Measurements from ENCODE around the gene TTC33.
A peak's percentile ranks its signal among the peaks of the same experiment; 100 is the strongest.

Gene TTC33

DNA sequence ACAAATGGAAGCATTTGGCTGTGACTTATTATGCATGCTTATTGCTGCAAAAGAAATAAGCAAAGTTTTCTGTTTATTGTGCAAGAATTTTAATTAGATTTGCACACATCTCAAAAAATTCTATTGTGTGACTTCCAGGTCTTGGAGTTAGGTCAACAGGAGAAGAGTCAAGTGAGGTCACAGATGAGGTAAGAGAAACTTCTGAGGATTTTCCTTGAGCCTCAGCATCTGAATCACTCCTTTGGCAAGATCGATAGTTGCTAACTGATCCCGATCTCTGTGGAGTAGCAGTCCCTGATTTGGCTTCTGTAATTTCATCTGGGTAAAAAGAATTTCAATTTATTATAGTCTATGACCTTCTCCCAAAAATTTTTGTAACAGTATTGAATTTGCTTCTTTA is 6.9 kb upstream of the TTC33 start:
- peak overlapping the region; percentile 53; the same call in 1 of the 2 replicates for H3K27ac ChIP-seq
- H3K4me3 ChIP-seq = no peak overlapping the region
- DNase-seq (ENCODE audit: low read depth, low spot score) = no peak
- no peak overlapping the region for H3K9ac ChIP-seq (ENCODE audit: insufficient read length)
- peaks cover 64% of the 10 kb centered on the region for H3K36me3 ChIP-seq (ENCODE audit: insufficient read depth, low read length)
- no peak for TF ChIP-seq FOXP2 (optimal IDR thresholded peaks at IDR 0.05; ENCODE audit: control extremely low read depth, extremely low read length, insufficient read depth)
- TF ChIP-seq POLR2AphosphoS5 (IDR thresholded peaks at IDR 0.05; ENCODE audit: borderline replicate concordance, low read depth, low read length) = no peak
- TF ChIP-seq EZH2 (IDR thresholded peaks at IDR 0.05) = no peak
- no peaks in the 10 kb centered on the region for H3K9me3 ChIP-seq (ENCODE audit: low read depth, low read length)

DNA sequence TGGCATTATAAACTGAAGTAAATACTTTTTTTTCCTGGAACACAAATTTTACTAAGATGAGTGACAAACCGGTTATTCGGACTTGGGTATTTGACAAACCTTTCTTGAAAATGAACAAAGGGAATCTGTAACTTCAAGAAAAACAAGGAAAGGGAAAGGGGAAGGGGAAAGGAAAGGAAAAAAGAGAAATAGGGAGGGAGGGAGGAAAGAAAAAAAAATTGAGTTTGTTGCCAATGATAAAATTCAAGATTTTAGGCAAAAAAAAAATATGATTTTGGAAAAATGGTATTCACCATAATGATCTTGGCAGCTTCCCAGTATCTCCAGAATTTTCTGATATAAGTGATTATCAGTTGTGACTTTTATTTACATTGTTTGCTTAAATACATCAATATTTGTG is 1.6 kb upstream of the TTC33 start:
- no peak for DNase-seq (ENCODE audit: low read depth, low spot score)
- Histone ChIP-seq H3K36me3 (ENCODE audit: insufficient read depth, low read length) (peaks cover 24% of the 10 kb centered on the region), H3K9ac (ENCODE audit: insufficient read length) (no peak overlapping the region), H3K27ac (no peak overlapping the region), H3K4me3 (no peak overlapping the region), H3K9me3 (ENCODE audit: low read depth, low read length) (no peaks in the 10 kb centered on the region; the same call in 1 of the 2 replicates)
- TF ChIP-seq POLR2AphosphoS5 (IDR thresholded peaks at IDR 0.05; ENCODE audit: borderline replicate concordance, low read depth, low read length) = no peak
- no peak for TF ChIP-seq FOXP2 (optimal IDR thresholded peaks at IDR 0.05; ENCODE audit: control extremely low read depth, extremely low read length, insufficient read depth)
- no peak for TF ChIP-seq EZH2 (IDR thresholded peaks at IDR 0.05)

DNA sequence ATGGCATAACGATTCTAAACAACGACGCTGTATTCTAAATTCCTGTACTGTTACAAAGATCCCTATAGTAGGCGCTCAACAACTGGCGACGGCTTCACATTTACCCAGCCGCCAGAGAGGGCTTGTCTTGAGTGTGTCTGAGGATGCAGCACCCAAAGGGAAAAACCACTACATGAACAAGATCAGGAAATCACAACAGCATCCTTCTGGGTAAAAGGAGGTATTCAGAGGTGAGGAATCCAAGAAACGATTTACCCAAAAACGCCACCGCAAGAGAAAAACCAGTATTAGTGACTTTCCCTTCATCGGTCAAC is 711 bp downstream of the TTC33 start:
- H3K9me3 ChIP-seq (ENCODE audit: low read depth, low read length) = peaks cover 2% of the 10 kb centered on the region; the same call in 1 of the 2 replicates

DNA sequence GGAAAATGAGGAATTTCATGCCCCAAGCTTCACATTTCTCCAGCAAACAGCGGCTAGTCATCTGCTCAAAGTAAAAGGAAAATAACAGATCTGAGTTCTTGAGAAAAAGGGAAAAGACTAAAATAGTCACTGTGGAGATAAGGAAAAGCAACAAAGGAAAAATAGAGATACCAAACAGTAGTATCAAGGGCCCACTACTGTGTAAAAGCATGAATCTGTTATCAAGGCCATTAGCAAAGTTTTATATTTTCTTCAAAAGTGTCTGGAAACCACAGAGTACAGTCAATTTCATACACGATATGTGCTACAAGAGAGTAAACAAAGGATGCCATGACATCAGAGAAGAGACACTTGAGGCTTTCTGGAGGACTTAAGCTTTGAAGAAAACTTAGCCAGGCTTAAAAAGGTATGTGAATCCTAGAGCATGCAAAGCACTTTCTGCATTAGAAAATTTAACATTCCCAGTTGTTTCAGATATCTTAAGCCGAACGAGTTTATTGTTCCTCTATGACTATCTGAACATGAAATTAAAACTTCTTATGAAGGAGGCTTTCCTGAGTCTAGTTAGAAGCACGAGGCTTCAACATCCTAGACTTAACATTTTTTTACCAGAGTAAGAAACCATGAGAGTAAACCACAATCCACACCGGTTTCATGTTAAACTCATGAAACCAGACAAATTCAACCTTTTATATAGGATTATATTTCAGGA is 1.2 kb downstream of the TTC33 start:
- peak overlapping the region; percentile 92 for H3K9ac ChIP-seq (ENCODE audit: insufficient read length)
- no peak for DNase-seq (ENCODE audit: low read depth, low spot score)
- H3K9me3 ChIP-seq (ENCODE audit: low read depth, low read length) = peaks cover 2% of the 10 kb centered on the region; the same call in 1 of the 2 replicates
- peak overlapping the region; percentile 99 for H3K4me3 ChIP-seq
- TF ChIP-seq FOXP2 (optimal IDR thresholded peaks at IDR 0.05; ENCODE audit: control extremely low read depth, extremely low read length, insufficient read depth) = no peak
- peak overlapping the region; percentile 84 for H3K27ac ChIP-seq
- H3K36me3 ChIP-seq (ENCODE audit: insufficient read depth, low read length) = peaks cover 16% of the 10 kb centered on the region

More for the DNA sequence above, 711 bp downstream of the TTC33 start:
- DNase-seq (ENCODE audit: low read depth, low spot score) = peak; percentile 60
- H3K4me3 ChIP-seq = peak overlapping the region; percentile 99
- peaks cover 16% of the 10 kb centered on the region for H3K36me3 ChIP-seq (ENCODE audit: insufficient read depth, low read length)
- peak overlapping the region; percentile 92 for H3K9ac ChIP-seq (ENCODE audit: insufficient read length)
- H3K27ac ChIP-seq = peak overlapping the region; percentile 84
- TF ChIP-seq POLR2AphosphoS5 (IDR thresholded peaks at IDR 0.05; ENCODE audit: borderline replicate concordance, low read depth, low read length) (no peak), EZH2 (IDR thresholded peaks at IDR 0.05) (no peak), FOXP2 (optimal IDR thresholded peaks at IDR 0.05; ENCODE audit: control extremely low read depth, extremely low read length, insufficient read depth) (no peak)

DNA sequence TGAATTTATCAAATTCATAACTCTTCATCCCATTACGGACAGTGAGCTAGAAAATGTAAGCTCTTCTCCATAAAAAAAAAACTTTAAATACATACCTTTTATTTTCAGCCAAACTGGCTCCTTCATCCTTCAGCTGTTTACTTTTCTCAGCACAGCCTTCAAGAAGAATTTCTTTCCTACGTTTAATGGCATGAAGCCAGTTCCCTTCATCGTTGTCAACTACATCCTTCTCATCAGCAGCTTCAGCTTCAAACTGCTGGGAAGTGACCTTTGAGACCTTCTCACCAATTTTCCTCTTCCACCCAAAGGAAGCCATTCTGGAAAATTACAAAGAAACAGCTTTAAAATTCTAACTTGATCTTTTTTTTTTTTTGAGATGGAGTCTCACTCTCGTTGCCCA is 9.1 kb downstream of the TTC33 start:
- H3K9me3 ChIP-seq (ENCODE audit: low read depth, low read length) = no peaks in the 10 kb centered on the region
- no peak overlapping the region for H3K4me3 ChIP-seq
- H3K36me3 ChIP-seq (ENCODE audit: insufficient read depth, low read length) = peaks cover 26% of the 10 kb centered on the region
- TF ChIP-seq FOXP2 (optimal IDR thresholded peaks at IDR 0.05; ENCODE audit: control extremely low read depth, extremely low read length, insufficient read depth) = no peak
- no peak for TF ChIP-seq EZH2 (IDR thresholded peaks at IDR 0.05)
- no peak for TF ChIP-seq POLR2AphosphoS5 (IDR thresholded peaks at IDR 0.05; ENCODE audit: borderline replicate concordance, low read depth, low read length)
- H3K27ac ChIP-seq = no peak overlapping the region
- no peak for DNase-seq (ENCODE audit: low read depth, low spot score)
- H3K9ac ChIP-seq (ENCODE audit: insufficient read length) = no peak overlapping the region

DNA sequence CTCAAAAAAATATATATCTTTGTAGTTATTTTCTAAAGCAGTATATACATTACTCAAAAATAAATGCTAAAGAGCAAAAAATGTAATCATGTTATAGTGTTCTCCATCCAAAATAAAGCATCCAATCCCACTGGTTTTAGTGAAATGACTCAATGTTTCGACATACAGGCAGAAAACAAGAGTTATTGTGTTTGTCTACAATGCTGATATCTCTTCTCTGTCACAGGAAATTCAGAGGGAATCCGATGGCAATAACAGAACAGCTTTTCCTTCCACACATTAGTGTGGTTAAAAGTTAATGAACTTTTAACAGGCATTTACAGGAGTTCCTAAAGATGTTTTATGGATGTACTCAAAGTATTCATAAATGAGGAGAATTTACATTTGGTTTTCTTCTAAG is 12.0 kb downstream of the TTC33 start:
- peaks cover 55% of the 10 kb centered on the region for H3K36me3 ChIP-seq (ENCODE audit: insufficient read depth, low read length)
- no peak for DNase-seq (ENCODE audit: low read depth, low spot score)
- TF ChIP-seq POLR2AphosphoS5 (IDR thresholded peaks at IDR 0.05; ENCODE audit: borderline replicate concordance, low read depth, low read length) = no peak
- no peak for TF ChIP-seq FOXP2 (optimal IDR thresholded peaks at IDR 0.05; ENCODE audit: control extremely low read depth, extremely low read length, insufficient read depth)
- no peak for TF ChIP-seq EZH2 (IDR thresholded peaks at IDR 0.05)
- peaks cover 9% of the 10 kb centered on the region for H3K9me3 ChIP-seq (ENCODE audit: low read depth, low read length)
- no peak overlapping the region for H3K4me3 ChIP-seq
- peak overlapping the region; percentile 65 for H3K27ac ChIP-seq
- H3K9ac ChIP-seq (ENCODE audit: insufficient read length) = no peak overlapping the region

DNA sequence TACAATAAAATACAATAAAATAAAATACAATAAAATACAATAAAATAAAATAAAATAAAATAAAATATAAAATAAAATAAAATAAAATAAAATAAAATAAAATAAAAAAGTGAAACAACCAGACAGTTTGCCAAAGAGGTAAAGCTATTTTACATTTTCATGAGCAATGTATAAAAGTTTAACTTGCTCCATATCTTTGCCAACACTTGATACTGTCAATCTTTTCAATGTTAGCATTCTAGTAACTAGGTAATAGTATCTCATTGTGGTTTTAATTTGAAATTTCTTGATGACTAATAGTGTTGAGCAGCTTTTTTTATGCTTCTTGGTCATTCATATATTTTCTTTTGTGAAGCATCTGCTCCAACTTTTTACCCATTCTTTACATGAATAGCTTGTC is 17.3 kb downstream of the TTC33 start:
- TF ChIP-seq EZH2 (IDR thresholded peaks at IDR 0.05) (no peak), POLR2AphosphoS5 (IDR thresholded peaks at IDR 0.05; ENCODE audit: borderline replicate concordance, low read depth, low read length) (no peak), FOXP2 (optimal IDR thresholded peaks at IDR 0.05; ENCODE audit: control extremely low read depth, extremely low read length, insufficient read depth) (no peak)
- Histone ChIP-seq H3K27ac (no peak overlapping the region), H3K36me3 (ENCODE audit: insufficient read depth, low read length) (peaks cover 47% of the 10 kb centered on the region), H3K4me3 (no peak overlapping the region), H3K9me3 (ENCODE audit: low read depth, low read length) (peaks cover 9% of the 10 kb centered on the region), H3K9ac (ENCODE audit: insufficient read length) (no peak overlapping the region)
- no peak for DNase-seq (ENCODE audit: low read depth, low spot score)

DNA sequence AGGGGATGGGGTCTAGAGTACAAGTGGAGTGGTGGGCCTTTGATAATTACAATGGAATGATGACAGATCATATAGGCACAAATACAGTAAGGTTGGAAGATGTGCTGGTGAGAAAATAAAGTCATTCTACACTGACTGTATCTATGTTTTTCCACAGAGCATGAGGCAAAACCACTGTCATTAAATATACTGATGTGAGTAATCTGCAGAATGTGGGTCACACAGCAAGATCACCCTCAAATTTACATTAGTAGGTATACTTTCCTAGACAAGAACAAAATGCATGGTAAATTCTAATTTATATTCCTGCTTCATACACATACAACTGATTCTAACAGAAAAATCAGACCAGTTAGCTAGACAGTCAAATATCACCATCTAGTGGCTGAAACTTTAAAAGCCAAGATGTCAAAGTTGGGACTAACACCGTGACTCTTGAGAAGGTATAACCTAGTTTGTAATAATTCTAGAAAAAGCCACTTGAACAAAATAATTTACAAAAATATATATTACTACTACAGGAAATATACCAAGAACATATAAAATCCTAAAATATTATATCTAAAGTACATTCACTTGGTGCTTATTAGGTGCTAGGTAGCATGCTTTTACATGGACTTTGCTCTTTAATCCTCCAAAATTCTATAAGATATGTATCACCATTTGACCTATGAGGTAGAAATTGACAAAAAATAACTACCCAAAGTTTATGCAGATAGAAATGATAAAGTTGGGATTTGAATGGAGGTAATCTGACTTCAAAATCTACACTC is 19.5 kb downstream of the TTC33 start:
- H3K36me3 ChIP-seq (ENCODE audit: insufficient read depth, low read length) = peaks cover 28% of the 10 kb centered on the region
- H3K4me3 ChIP-seq = no peak overlapping the region
- H3K9me3 ChIP-seq (ENCODE audit: low read depth, low read length) = peaks cover 6% of the 10 kb centered on the region
- DNase-seq (ENCODE audit: low read depth, low spot score) = peak; percentile 53
- TF ChIP-seq FOXP2 (optimal IDR thresholded peaks at IDR 0.05; ENCODE audit: control extremely low read depth, extremely low read length, insufficient read depth) = no peak
- no peak for TF ChIP-seq POLR2AphosphoS5 (IDR thresholded peaks at IDR 0.05; ENCODE audit: borderline replicate concordance, low read depth, low read length)
- TF ChIP-seq EZH2 (IDR thresholded peaks at IDR 0.05) = no peak
- no peak overlapping the region for H3K27ac ChIP-seq
- no peak overlapping the region for H3K9ac ChIP-seq (ENCODE audit: insufficient read length)

All from SK-N-MC (cell line).